GM21381 (cell line): ENCODE results near the gene LPP.

Source experiments
- ATAC-seq: cut with Tn5 transposase; IDR thresholded peaks from one replicate; pipeline ENCODE4 v1.9.1; 2021; ENCODE audit warnings: mild to moderate bottlenecking, moderate library complexity; ENCODE audit not compliant: unreplicated experiment

Gene LPP

DNA sequence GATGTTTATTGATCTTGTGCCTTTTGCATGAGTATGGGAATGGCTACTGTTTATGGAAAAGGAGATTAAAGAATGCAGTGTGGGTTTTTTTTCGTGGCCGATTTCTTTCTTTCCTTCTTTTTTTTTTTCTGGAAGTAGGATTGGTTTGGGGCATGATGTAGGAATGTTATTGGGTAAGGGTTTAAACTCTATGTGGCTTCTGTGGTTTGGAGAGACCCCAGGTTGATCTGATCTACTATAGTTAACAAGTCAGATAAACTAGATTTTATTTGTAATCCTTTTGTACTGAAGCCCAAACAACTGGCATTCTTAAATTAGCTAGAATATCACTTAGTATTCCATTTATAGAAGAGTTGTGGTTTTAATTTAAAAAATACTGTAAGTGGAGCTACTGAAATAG, 304.8 kb downstream of the LPP start:
- no peak for ATAC-seq

DNA sequence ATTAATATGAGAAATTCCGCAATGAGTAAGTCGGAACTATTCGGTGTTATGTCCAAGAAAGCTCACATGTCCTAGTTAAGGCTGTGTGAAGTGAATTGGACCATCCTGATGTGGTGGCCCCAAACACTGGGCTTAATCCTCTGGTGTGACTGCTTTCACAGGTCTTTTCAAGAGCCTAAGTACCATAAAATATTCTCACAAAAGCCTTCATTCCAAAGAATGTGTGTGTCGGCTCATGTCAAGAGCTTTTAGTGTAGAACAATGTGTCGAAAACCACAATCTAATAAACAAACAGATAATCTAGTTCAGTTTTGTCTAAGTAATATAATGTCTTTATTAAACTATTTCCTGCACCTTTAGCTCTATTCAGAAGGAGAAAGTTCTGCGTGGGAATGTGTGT, 311.4 kb downstream of the LPP start:
- no peak for ATAC-seq

DNA sequence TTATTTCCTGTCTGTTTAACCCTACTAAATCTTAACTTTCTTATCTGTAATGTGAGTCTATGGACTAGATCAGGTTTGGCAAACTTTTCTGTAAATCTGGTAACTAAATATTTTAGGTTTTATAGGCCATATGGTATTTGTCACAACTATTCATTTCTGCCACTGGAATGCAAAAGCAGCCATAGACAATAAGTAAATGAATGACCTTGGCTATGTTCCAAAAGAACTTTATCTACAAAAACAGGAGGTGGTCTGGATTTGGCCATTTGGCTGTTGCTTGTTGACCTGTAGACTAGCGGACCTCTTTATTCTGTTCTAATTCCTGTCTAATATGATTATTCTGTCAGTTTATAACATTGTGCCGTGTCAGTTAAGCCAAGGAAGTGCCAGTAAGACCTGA, 314.2 kb downstream of the LPP start:
- no peak for ATAC-seq

DNA sequence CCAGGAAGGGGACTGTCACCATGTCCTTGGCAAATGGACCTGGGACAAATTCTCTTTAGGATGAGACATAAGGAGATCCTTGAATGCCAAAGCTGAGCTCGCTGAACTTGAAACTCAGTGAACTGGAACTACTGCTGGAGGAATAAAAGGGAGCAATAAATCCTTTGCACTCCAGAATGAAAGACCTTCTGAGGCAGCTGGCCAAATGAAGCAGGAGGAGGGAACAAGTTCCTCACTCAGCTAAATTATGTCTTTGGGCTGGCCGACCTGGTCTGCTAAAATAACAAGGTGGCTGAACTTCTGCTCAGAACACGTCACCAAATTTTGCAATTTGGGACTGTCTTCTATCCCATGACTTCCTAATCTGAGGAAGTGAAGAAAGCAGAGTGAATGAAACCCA, 314.7 kb downstream of the LPP start:
- no peak for ATAC-seq

DNA sequence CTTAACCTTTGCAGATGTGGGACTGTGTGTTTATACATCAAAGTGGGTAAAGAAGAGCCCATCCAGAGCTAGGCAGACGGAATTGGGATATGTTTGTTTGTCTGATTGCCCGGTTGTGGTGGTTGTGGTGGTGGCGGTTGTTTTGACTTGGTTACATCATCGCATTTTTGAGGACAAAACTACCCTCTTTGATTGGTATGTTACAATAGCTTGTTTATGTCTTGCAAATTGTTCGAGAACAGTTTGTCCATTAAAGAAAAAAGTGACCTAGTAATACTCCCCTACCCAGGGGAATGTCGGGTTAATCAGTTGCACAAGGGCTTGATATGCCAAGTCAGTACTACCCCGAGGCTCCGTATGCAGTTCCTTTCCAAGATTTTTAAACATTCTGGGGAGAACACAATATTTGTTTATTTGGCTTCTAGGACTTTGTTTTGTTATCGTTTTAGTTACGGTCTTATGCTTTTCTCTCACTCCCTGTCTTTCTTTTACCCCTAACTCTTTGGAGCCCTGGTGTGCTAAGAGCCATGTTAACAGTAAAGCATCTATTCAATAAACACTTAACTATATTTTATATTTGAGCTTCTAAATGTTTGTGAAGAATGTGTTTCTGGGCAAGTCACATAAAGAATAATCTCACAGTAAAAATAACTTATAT, 315.4 kb downstream of the LPP start:
- no peak for ATAC-seq

DNA sequence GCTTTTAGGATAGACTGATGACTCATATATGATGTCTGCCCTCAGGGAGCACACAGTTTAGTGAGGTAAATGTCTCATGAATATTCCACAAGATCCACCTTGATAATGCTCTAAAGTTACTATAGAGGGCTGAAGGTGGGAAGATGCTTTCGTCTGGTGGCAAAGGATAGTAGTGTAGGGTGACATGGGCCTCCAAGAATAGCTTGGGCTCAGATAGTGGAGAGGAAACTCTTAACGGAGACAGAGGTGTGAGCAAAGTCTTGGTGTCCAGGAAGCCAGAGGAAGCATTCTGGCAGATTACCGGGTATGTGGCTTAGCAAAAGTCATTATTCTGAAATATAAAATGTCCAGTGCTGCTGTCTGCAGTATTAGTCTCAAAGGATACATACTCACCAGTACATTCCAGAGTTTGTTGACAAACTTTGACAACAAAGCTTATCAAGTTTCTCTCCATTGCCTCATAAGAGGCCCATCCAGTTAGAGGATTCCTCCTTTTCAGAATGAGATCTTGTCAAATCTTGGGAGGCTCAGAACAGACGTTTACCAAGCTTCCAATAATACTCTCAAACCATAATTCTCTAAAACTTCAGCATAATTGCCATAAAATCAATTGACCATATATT, 316.7 kb downstream of the LPP start:
- ATAC-seq = no peak

DNA sequence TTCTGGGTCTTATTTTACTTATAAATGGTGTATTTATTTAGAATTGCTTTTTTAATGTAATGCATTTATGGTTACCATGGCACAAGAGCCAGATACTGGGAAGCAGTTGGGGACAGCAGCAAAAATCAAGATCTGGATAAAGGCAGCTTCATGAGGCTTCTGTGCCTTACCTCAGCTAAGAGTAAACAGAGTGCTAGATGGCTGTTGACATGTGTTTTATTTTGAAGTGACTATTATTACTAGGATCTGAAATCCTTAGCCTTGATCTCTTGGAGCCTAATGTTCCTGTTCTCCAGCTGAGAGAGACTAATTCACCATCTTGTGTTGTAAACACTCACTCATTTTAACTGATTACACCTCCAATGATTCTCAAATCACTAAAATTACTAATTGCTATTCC, 317.8 kb downstream of the LPP start:
- no peak for ATAC-seq

DNA sequence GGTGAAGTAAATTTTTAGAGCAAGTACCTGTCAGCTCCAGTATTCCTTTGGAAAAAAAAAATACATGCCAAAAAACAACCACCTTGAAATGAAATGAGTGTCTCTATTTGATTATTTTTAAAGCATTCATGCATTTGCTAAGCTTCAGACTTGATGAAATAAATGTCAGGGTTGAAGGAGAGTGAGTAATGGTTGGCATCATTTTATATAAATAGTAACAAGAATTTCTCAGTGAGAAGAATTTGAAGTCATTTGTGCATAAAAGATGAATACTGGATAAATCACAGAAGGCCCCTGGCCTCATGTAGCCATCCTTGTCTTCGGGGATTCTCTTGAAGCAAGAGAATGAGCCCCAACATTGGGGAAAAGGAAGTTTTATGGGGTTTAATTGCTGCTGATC, 318.4 kb downstream of the LPP start:
- ATAC-seq = no peak

DNA sequence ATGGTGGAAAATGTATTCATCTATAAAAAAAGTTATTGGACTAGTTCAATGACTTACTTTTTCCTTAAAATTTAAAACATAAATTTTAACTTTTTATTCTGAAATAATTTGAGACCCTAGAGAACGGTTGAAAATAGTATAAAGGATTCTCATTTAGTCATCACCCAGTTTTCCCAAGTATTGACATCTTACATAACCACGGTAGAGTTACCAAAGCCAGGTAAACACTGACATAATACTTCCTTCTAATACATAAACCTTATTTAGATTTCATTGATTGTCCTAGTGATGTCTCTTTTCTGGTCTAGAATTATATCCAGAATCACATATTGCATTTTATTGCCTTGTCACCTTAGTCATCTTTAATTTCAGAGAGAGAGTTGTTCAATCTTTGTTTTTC, 319.1 kb downstream of the LPP start:
- ATAC-seq = no peak

DNA sequence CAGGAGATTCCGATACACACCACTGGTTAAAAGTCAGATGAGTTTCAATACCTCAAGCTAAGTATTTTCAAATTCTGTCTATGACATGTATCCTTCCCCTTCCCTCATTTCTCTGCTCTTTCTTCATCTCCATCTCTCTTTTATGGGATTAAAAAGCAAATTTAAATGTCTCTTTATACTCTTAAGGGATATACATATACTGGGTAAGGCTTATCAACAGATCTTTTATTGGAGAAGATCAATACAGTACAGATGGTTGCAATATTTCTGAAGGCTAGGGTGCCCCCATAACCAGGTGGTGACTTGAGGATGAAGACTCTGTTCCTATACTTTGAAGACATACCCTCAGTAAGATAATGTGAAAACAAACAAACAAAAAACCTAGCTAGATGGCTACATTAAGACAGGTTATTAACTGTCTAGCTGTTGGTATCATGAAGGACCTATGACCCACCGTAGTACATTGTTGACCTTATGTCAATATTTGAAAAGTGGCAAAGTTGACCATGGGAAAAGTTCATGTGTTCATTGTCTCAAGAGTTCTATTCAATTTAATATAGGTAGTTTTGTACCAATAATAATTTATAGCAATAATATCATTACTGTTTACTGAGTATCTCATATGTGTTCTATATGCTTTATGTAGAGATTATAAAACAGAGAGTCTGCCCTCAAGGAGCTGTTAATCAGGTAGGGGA, 319.8 kb downstream of the LPP start:
- no peak for ATAC-seq

DNA sequence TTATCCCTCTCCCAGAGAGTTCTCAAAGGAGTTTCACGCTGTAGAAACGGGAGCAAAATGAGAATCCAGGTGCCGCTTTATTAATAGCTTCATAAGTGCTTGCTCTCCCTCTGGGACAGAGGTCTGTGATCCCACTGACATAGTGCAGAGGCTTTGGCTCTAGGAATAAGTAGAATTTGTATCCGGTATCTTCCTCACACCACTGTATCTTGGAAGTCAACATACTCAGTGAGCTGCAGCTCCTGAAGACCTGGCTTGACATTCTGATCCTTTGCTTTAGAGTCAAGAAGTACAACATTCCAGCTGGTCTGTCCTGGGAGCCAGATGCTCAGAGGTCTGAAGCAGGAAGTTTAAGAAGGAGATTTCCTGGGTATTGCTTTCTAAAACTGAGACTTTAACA, 323.0 kb downstream of the LPP start:
- ATAC-seq = no peak

DNA sequence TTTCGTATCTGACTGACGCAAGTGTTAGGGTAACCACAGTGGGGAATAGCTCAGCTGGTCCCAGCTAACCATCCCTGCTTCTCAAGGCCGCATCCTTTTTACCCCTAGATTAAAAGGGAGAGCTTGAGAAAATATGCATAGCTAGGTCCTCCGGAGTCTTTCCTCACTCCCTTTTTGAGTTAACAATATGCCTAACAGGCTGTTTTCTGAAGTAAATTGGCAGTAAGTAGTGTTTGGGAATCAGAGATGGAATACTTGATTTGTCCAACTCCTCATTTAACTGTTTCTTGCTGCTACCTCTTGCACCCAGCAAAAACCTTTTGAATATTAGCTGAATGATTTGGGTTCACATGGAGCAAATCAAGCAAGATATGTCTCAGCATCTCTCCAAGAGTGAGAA, 326.1 kb downstream of the LPP start:
- ATAC-seq = no peak

DNA sequence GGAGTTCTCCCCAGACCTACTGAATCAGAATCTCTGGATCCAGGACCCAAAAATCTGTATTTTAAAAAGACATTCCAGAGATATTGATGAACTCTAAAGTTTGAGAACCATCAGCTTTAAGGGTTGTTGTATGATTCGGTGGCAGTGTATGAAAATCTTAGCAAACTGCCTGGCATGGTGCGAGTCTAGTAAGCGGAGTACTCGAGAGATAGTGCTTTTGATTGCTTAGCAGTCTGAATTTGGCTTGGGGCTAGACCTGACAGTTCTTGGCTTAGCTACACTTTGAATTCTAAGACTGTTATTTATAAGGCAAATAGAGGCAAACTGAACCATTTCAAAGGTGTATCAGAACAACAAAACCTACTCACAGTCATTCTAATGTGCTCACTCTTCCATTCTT, 329.0 kb downstream of the LPP start:
- no peak for ATAC-seq

DNA sequence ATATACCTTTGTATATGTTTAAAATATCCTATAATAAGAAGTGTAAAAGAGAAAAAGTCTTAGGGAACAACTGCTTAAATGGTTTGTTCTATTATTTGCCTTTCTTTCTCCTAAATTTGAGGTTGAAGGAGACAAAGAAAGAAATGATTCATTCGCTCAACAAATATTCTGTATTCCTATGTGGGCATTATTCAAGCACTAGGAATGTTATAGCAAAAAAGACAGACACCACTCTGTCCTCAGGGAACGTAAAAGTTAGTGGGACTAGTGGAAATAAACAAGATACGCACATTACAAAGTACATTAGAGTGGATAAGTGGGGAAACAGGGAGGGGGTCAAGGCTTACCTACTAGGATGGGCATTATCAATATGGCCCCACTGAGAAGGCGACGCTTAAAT, 332.2 kb downstream of the LPP start:
- ATAC-seq = no peak

DNA sequence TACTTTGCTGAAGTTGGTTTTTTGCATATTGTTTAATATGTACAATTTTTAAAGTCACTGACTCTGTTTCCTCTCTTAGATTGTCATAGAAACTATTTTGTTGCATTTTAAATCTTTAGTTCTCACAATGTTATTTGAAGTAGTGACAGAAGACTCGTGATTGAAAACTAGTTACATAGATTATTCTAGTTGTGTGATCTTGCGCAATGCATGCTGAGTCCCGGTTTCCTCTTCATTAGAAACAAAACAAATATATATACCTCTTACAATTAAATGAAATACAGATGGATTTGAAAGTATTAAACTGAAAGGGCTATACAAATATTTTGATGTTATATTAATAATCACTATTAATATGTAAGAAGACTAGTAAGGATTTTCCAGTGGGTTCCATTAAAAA, 333.0 kb downstream of the LPP start:
- ATAC-seq = no peak

DNA sequence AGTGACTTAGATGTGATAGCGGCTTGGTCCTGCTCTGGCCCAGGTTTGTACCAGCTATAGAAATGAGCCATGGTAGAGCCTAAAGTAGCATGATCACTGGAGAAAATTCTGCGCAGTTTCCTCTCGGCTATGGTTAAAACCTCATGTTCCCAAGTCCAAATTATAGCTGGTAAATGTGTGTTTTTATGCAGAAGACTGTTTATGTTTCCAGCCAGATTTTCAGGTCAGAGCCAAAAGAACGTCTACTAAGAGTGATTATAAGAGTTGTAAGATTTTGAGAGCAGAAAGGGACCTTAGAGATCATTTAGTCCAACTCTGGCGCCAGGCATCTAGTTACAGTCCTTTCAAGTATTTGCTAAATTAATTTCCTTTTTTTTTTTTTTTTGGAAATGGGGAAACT, 333.7 kb downstream of the LPP start:
- ATAC-seq = no peak

DNA sequence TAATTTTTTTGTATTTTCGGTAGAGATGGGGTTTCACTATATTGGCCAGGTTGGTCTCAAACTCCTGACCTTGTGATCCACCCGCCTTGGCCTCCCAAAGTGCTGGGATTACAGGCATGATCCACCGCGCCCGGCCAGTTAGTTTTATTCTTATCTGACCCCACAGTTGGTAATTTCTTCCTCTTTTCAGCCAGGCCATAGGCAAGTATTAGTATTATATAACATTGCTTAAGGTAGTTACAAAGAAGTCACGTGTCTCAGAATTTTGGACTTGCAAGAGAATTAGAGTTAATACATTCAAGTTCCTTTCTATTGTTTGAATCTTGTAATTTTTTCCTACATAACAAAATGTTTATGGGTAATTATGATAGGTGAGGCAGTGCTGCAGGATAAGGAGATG, 334.8 kb downstream of the LPP start:
- ATAC-seq = no peak

DNA sequence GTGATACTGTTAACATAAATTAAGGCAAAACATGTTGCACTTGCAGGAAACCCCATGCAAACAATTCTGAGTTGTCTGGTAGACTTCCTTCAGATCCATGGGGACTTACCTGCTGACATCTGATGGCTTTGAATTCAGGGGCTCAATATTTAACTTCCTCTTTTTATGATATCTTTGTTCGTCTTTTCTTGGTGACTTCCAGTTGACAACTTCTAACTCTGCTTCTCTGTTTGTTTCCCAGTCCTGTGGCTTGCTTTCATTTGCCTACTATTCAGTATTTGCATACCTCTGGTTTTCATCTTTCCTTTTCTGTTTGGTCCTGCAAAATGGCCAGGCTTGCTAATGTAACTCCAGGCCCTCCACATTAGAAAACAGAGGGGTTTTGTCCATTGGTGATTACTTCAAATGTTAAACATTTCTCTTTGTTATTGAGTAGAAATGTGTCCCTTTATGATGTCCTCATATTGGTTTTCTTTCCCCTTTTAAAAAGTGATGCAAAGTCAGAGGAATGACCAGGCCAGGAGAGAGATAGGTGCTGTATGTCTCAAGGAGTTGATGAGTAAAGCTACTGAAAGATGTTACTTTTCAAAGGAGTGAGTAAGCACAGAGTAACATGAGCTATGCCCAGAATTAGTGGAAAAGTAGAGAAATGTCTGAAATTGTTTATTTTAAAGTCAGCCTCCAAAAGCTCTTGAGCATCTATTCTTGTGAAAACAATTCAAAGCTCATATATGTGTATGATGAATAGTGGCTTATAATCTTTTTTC, 335.9 kb downstream of the LPP start:
- ATAC-seq = no peak

DNA sequence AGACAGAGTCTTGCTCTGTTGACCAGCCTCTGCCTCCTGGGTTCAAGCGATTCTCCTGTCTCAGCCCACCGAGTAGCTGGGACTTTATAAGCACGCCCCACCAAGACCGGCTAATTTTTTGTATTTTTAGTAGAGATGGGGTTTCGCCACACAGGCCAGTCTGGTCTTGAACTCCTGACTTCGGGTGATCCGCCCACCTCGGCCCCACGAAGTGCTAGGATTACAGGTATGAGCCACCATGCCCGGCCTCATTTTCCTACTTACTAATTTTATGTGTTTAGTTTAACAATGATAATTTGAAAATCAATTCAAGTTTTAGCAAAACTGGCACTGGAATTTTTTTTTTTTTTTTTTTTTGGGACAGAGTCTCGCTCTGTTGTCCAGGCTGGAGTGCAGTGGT, 336.5 kb downstream of the LPP start:
- no peak for ATAC-seq

DNA sequence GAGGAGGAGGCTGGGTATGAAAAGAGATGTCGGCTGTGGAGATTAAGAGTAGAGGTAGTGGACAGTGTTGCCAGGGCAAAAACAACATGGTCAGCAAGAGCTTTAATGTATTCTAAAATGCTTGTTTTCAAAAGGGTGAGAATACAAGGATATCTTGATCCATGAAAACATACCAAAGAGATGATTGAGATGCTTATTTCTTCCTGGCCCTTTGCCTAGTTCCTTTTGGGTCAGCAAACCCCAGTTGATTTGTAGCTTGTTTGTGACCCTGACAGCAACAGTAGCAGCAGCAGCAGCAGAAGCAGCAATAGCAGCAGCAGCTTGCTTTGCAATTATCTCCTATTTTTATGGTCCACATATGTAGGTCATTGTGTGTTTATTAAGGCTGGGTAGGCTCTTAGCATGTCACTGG, 337.3 kb downstream of the LPP start:
- no peak for ATAC-seq

DNA sequence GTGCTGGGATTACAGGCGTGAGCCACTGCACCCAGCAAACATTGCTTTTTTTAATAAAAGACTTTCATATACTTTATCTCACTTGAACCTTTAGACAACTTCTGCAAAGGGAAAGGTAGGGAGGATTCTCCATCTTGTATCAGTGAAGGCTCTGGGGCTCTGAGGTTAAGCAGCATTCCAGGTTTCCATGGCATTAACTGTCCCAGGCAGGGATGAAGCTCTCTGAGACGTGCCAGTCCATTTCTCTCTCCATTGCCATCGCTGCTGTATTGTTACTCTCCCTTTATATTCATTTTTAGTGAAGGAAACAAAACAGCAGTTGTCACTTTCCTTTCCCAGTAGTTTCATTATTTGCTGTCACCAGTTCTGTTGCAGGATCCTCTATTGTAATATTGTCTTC, 342.4 kb downstream of the LPP start:
- no peak for ATAC-seq

DNA sequence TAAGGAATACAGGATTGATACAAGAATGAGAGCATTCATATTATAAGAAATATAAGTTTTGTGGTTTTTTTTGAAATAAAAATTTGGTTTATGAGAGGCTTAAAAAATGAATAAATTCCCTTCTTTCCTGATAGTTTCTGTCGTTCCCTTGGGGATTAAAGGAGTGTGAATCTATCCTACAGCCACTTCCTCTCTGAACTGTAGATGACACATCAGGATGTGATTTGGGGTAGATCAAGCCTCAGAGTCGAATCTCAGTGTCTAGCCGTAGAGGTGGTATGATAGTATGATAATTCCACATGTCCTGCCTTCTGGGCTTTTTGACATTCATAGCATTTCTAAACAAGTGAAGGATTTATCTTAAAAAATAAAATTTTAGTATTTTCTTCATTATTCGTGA, 343.1 kb downstream of the LPP start:
- no peak for ATAC-seq
